Measurements from ENCODE around the gene RBM26.

The RBM26 gene

GRCh38 chr13:79435561-79435990 lies 29.5 kb upstream of the RBM26 start:
- no peak for DNase-seq (ENCODE audit: low read depth)
- no peak for TF ChIP-seq CTCF (IDR thresholded peaks at IDR 0.05; ENCODE audit: control insufficient read depth, extremely low read depth, insufficient read depth)
- no peak overlapping the region for H3K4me3 ChIP-seq (ENCODE audit: low read depth, low read length)

- TF ChIP-seq CTCF (IDR thresholded peaks at IDR 0.05; ENCODE audit: control insufficient read depth, extremely low read depth, insufficient read depth) = no peak
- H3K4me3 ChIP-seq (ENCODE audit: low read depth, low read length) = no peak overlapping the region
- no peak for DNase-seq (ENCODE audit: low read depth)
Observed at GRCh38 chr13:79434556-79434955, 28.5 kb upstream of the RBM26 start.

GRCh38 chr13:79432992-79433391 lies 26.9 kb upstream of the RBM26 start:
- H3K4me3 ChIP-seq (ENCODE audit: low read depth, low read length) = no peak overlapping the region
- no peak for DNase-seq (ENCODE audit: low read depth)
- TF ChIP-seq CTCF (IDR thresholded peaks at IDR 0.05; ENCODE audit: control insufficient read depth, extremely low read depth, insufficient read depth) = no peak

- no peak for DNase-seq (ENCODE audit: low read depth)
- H3K4me3 ChIP-seq (ENCODE audit: low read depth, low read length) = no peak overlapping the region
- TF ChIP-seq CTCF (IDR thresholded peaks at IDR 0.05; ENCODE audit: control insufficient read depth, extremely low read depth, insufficient read depth) = no peak
Observed at GRCh38 chr13:79432086-79432485, 26.0 kb upstream of the RBM26 start.

GRCh38 chr13:79429309-79429708 lies 23.3 kb upstream of the RBM26 start:
- no peak overlapping the region for H3K4me3 ChIP-seq (ENCODE audit: low read depth, low read length)
- no peak for TF ChIP-seq CTCF (IDR thresholded peaks at IDR 0.05; ENCODE audit: control insufficient read depth, extremely low read depth, insufficient read depth)
- no peak for DNase-seq (ENCODE audit: low read depth)

- DNase-seq (ENCODE audit: low read depth) = no peak
- no peak overlapping the region for H3K4me3 ChIP-seq (ENCODE audit: low read depth, low read length)
- TF ChIP-seq CTCF (IDR thresholded peaks at IDR 0.05; ENCODE audit: control insufficient read depth, extremely low read depth, insufficient read depth) = no peak
Observed at GRCh38 chr13:79427883-79428282, 21.8 kb upstream of the RBM26 start.

- no peak for TF ChIP-seq CTCF (IDR thresholded peaks at IDR 0.05; ENCODE audit: control insufficient read depth, extremely low read depth, insufficient read depth)
- DNase-seq (ENCODE audit: low read depth) = no peak
- H3K4me3 ChIP-seq (ENCODE audit: low read depth, low read length) = no peak overlapping the region
Observed at GRCh38 chr13:79427265-79427664, 21.2 kb upstream of the RBM26 start.

Data from LNCaP clone FGC (cell line).